Amniotic stem cell (primary cell): ENCODE results near the gene KLHL22.
"Not testable (repeated sequence)": the region's sequence is repeated elsewhere in the genome, so short reads cannot be mapped to it uniquely, and the experiment has no call there.

Experiments used
- DNase-seq: peaks from one replicate; lab custom pipeline; 2025; lab: John Stamatoyannopoulos, UW

Gene KLHL22

GRCh38 chr22:20469110-20469868 is 26.3 kb downstream of the KLHL22 start:
- no peak for DNase-seq

GRCh38 chr22:20466659-20467379 is 28.8 kb downstream of the KLHL22 start:
- no peak for DNase-seq

GRCh38 chr22:20465759-20466077 is 29.9 kb downstream of the KLHL22 start:
- no peak for DNase-seq

GRCh38 chr22:20464912-20465758 is 30.5 kb downstream of the KLHL22 start:
- no peak for DNase-seq

GRCh38 chr22:20464096-20464614 is 31.4 kb downstream of the KLHL22 start:
- DNase-seq: no peak

GRCh38 chr22:20463324-20464095 is 32.1 kb downstream of the KLHL22 start:
- no peak for DNase-seq

GRCh38 chr22:20459862-20460261 is 35.7 kb downstream of the KLHL22 start:
- no peak for DNase-seq

- no peak for DNase-seq
These were observed 36.4 kb downstream of the KLHL22 start for GRCh38 chr22:20459152-20459542.

- no peak for DNase-seq
These were observed 37.0 kb downstream of the KLHL22 start for GRCh38 chr22:20458530-20459151.

GRCh38 chr22:20457506-20458240 is 37.9 kb downstream of the KLHL22 start:
- DNase-seq: no peak

GRCh38 chr22:20456722-20457076 is 38.9 kb downstream of the KLHL22 start:
- DNase-seq: no peak

GRCh38 chr22:20456064-20456721 is 39.4 kb downstream of the KLHL22 start:
- no peak for DNase-seq

- DNase-seq: no peak
These were observed 39.9 kb downstream of the KLHL22 start for GRCh38 chr22:20455709-20456063.

GRCh38 chr22:20453222-20453621 is 42.4 kb downstream of the KLHL22 start:
- DNase-seq: no peak

- no peak for DNase-seq
These were observed 43.7 kb downstream of the KLHL22 start for GRCh38 chr22:20451920-20452319.

GRCh38 chr22:20451129-20451778 is 44.3 kb downstream of the KLHL22 start:
- DNase-seq: not testable (repeated sequence)

- no peak for DNase-seq
These were observed 45.1 kb downstream of the KLHL22 start for GRCh38 chr22:20450551-20450906.

GRCh38 chr22:20449819-20450550 is 45.6 kb downstream of the KLHL22 start:
- DNase-seq: no peak

- DNase-seq: no peak
These were observed 47.0 kb downstream of the KLHL22 start for GRCh38 chr22:20448630-20449029.
